HG03575 (cell line): Measurements from ENCODE around the gene PHLDB2.

Experiments used
- ATAC-seq: cut with Tn5 transposase; IDR thresholded peaks from one replicate; pipeline ENCODE4 v1.9.1; 2021; ENCODE audit not compliant: unreplicated experiment, insufficient number of reproducible peaks, low FRiP score; ENCODE audit errors: extremely low read depth

PHLDB2 gene

DNA sequence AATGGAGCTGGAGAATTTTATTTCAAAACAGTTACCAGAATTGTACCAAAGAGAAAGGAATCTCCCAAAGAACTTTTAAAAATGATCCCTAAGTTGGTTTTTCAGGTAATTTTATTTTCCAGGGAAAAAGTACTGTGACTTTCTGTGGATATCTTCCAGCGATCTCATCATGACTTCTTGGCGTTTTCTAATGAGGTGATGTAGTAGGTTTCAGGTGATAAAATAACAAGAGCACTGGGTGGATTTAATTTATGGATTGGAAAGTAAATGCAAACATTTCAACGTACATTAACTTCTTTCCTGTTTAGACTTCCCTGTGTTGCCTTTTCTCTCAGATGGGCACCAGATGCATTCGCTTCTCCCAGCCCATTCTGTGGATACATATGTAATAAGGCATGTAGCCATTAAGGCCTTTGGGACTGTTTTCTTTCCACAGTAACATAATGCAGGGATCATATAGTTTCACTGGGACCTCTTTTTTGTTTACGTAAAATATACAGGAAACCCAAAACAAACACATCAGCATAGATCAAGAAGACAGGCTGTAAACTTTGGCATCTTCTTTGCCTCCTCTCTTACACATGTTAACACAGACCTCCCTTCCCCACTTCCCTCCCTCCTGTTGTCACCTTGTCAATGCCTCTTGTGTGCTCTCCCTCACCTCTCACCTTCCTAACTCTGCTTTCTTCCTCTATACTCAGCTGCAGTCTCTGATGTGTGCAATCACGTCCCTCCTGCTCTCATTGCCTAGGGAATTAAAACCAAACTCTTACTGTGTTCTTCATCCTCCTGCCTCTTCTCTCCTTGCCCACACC is 13.0 kb downstream of the PHLDB2 start:
- no peak for ATAC-seq

DNA sequence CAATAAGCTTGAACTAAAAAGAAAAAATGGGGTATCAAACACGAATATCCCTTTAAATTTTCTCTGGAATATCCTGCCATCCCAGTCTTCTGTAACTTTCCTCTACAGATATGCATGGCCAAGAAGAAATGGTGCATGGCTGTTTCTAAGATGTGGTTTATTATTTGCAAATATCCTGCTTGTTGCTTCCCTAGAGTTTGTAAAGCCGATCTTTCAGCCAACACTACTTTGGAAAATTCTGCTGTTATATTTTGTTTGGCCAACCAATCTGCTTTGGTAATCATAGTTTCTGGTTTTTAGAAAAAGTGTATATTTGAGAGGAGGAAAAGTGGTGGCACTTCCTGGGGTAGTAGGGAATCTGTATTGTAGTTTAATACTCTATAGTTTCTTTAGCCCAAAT is 13.9 kb downstream of the PHLDB2 start:
- no peak for ATAC-seq

DNA sequence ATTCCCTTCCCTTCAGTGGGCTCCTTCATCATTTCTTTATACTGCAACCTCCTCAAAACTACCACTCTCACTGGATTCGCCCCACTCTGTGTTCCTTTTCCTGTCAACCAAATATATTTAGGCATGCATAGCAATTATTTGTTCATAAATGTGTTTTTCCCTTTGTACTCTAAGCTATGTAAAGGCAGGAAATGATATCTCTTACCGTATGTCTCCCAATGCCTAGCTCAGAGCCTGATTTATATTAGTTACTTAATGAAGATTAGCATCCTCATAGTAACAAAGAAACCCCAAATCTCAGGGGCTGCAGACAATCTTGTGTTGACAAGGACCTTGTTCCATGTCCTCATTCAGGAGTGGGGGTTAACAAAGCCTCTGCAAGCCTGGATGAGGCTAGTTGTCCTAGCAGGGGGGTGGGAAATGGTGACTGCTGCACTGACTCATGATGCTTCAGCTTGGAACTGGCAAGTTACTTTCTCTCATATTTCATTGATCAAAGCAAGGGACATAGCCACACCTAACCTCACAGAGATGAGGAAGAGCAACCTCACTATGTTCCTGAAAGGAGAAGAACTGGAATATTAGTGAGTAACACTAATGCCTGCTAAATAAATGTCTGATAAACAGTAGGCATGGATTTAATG is 15.2 kb downstream of the PHLDB2 start:
- no peak for ATAC-seq

DNA sequence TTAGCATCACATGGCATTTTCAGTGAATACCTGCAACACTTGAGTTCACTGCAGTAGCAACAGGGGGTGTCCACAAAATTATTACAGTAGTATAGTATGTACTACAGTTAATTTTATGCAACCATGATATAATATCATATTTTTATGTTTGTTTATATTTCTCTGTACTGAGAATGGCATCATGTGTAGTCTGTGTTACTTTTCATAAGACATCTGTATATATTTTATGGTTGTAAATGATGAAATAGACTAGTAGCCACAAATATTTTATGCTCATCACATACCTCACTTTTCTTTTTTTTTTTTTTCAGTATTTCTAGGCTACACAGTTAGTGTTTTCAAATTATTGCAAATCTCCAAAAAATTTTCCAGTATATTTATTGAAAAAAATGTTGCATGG is 22.4 kb downstream of the PHLDB2 start:
- ATAC-seq: no peak

DNA sequence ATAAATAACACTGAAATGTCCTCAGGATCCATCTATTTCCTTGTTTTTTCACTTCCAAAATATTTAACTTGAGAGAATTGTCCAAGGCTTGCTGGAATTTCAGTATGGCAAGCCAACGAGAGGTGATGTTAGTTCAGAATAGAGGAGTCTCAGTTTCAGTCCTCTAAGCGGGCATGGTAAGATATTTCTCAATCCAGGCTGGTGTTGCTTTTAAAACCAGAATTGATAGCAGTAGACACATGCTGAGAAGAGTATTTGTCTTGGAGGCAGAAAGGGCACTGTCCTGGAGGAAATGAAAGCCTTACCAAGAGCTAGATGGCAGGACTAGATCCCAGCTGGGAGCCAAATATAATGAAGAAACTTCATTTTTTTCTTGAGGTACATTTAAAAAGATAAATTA is 23.1 kb downstream of the PHLDB2 start:
- ATAC-seq: no peak

DNA sequence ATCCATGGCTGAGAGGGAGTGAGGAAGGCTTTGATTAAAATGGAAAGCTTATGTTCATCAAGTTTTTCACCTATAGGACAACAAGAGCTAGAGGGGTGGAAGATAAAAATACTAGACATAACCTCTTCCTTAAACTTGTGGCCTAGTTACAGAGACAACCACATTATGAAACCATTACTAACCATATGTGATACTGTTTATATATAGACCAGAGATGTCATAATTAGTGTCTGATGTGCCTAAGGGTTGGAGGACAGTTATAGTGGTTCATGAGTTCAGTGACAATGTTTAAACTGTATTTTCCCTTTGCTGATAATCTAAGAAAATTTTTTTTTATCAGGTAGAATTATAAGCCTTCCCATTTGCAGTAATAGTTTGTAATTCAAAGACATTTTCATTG is 23.7 kb downstream of the PHLDB2 start:
- ATAC-seq: peak; percentile 98

DNA sequence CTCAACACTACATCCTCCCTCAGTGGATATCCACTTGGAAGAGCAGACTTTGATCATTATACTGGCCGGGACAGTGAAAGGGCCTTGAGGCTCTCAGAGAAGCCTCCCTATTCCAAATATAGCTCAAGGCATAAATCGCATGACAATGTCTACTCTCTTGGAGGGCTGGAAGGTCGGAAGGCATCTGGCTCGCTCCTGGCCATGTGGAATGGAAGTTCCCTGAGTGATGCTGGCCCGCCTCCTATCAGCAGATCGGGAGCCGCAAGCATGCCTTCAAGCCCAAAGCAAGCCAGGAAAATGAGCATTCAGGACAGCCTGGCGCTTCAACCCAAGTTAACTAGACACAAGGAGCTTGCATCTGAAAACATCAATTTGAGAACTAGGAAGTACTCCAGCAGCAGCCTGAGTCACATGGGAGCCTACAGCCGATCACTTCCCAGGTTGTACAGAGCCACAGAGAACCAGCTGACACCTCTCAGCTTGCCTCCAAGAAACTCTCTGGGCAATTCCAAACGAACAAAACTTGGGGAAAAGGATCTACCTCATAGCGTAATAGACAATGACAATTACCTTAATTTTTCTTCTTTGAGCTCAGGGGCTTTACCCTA is 25.4 kb downstream of the PHLDB2 start:
- ATAC-seq: no peak

DNA sequence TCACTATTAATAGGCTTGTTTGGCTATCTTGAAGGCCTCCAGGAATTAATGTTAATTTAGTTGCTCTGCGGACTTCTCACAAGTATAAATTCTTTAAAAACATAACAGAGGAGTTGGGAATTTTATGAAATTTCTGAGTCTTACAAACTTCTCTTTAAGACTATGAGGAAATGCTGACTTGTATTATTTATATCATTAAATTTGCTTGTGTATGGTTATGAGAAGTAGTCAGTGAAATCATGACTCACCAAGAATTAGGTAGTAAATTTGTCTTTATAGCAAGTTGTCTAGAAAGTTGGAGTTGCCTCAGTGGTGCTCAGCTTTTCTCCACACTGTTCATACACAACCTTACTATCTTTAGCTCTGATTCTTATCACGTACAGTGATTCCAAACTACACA is 26.5 kb downstream of the PHLDB2 start:
- ATAC-seq: no peak

DNA sequence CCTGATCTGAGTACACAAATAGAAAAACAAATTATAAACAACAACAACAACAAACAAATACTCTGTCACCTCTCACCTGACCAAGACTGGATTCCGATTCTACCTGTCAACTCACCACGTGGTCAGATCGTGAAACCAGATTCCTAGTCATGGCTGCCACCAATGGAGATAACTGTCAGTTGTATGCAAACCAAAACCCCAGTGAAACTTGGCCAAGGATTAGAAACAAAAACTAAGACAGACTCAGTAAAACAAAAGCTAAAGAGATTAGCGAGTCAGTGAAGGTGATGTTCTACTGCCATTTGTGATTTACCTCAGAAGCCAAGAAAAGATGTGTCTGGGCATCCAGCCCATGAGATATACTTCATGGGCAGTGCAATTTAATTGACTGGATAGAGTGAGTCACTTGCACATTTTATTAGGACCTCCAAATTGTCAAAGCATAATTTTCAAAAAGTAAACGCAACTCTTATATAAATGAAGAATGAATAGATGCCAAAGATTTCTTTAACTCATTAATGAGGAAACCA is 31.1 kb downstream of the PHLDB2 start:
- no peak for ATAC-seq

DNA sequence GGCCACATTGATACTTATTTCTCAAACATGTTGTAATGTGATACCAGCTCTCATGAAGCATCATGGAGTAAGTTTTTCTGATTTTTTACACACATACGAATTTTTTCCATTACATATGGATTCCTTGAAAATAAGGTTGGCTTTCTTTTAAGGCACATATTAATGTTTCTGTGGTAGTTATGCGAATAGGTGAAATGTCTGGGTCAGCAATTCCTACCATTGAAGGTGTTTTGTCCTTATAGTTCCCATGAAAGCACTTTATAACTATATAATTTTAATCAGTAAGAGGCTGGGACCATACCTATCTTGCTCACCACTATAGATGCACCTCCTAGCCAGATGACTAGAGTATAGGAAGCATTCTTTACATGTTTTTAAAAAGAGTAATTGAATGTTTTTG is 33.0 kb downstream of the PHLDB2 start:
- ATAC-seq: no peak

DNA sequence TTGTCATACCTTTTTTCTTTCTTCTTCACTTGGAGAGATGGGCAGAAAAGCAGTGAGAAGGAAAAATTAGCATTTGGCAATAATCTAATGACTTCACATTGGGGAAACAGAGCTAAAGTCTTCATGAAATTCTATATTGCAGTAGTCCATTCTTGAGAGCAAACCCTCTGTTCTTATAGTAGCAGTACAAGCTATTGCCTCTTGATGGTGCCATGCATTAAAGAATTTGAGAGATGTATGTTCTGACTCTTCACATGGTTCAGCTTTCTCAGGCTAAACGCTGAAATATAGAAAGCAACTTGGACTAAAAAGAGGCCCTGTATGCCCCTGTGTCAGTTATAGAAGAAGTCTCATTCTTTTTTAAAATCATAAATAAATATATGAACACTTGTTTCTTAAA is 36.0 kb downstream of the PHLDB2 start:
- no peak for ATAC-seq

DNA sequence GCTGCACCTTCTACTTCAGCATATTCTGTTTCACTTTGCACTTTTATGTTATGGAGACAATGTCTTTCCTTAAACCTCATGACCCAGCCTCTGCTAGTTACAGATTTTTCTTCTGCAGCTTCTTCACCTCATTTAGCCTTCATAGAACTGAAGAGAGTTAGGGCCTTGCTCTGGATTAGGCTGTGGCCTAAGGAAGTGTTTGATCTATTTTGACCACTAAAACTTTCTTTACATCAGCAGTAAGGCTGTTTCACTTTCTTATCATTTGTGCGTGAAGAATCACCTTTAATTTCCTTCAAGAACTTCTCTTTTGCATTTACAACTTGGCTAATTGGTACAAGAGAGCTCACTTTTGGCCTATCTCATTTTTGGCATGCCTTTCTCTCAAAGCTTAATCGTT is 40.9 kb downstream of the PHLDB2 start:
- ATAC-seq: no peak

DNA sequence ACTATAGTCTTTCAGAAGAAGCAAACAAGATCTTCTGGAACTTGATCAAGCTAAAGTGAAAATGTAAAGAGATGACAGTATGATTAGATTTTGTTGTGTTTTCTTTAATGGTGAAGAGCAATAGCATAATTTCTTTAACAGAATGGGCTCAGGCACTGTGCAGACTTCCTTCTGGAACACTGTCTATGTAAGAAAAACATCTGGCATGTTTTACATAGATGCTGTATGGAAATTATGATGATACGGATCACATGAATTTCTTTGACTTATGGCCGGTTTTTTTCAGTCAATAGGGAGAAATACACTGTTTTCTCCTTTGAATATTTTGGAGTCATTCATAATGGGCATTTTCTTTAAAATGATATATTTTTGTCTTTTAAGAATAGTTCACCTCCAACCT is 42.6 kb downstream of the PHLDB2 start:
- no peak for ATAC-seq

DNA sequence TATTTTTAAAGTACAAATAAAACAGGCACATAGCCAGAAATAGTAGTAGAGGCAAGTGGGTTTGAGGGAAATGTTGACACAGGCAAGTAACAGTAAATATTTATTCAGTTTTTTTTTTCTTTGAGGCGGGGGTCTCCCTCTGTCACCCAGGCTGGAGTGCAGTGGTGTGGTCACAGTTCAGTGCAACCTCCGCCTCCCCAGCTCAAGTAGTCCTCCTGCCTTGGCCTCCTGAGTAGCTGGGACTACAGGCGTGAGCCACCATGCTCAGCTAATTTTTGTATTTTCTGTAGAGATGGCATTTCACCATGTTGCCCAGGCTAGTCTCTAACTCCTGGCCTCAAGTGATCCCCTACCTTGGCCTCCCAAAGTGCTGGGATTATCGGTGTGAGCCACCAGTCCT is 43.5 kb downstream of the PHLDB2 start:
- no peak for ATAC-seq

DNA sequence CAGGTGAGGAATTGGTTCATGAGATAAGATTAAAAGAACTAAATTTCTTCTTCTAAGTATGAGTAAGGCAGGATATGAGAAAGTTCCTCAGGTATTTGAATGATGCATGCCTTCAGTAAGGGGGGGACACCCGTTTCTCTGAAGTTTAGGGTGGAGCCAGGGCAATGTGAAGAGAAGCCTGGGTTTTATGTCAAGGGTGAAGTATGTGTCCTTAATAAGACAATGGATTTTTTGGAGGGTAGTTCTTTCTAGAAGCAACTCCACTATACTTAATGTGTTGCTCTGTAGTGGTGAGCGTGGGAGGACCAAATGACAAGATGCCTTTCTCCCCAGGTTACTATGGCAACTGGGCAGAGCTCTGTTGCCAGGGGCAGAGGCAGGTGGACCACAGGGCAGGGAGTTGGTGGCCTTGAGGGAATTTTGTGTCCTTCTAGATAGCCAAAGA is 44.0 kb downstream of the PHLDB2 start:
- no peak for ATAC-seq

DNA sequence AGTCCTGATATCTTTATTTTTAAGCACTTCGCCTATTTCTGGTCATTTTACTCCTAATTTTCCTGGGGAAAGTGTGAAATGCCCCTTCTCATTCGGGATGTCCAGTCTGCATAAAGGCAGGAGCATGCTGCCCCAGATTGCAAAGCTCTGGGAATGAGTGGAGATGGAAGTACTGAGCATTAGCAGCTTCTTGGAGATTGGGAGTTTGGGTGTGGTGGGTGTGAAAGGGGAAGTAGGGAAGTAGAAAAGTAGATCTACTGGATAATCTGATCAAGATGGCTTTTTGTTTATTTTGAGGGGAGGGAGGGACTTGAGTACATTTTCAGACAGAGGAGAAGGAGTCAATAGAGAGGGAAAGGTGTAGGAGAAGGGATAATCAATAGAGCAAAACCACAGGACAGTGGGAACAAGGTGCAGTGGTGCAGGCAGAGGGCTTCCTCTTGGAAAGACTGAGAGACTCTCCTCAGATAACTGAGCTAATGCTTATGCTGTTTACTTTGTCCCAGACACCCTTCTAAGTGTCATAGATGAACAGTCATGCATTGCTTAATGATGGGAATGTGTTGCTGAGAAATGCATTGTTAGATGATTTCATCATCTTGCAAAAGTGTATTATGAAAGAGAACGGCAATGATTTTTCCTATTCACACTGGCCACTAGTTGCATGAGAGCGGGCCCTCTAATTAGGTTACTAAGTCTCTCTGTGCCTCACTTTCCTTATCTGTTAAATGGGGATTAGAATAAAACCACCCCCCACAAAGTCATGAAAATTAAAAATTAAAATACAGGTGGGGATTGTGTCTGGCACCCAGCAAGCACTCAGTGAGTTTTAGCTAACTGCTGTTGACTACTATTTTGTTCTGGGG is 45.5 kb downstream of the PHLDB2 start:
- ATAC-seq: no peak

DNA sequence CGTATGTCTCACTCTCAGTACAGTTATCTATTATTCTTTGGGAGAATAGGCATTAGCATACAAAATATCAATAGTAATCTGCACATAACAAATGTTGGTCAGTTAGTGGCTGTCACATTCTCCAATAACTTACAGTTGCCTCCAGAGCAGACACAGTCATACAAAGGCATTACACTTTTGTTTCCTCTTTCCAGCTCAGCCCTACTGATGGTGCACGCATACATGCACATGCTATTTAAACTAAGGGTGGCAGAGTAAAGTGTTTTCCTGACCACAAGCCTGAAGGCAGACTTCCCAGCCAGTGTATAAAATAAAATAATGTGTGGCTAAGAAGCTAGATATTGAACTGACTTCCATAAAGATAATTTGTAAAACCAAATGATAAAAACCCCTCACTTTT is 47.6 kb downstream of the PHLDB2 start:
- ATAC-seq: no peak

DNA sequence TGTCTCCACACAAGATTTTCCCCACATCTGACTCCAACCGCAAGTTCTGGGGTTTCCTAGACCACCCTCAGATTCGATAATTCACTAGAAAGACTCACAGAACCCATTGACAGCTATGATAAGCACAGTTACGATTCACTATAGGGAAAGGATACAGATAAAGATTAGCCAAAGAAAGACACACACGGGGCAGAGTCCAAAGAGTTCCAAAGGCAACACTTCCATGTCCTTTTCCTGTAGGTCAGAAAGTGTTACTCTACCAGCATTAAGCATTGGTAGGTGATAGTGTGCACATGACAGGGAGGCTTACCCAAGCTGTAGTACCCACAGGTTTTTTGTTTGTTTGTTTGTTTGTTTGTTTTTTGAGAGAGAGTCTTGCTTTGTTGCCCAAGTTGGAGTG is 48.1 kb downstream of the PHLDB2 start:
- no peak for ATAC-seq

DNA sequence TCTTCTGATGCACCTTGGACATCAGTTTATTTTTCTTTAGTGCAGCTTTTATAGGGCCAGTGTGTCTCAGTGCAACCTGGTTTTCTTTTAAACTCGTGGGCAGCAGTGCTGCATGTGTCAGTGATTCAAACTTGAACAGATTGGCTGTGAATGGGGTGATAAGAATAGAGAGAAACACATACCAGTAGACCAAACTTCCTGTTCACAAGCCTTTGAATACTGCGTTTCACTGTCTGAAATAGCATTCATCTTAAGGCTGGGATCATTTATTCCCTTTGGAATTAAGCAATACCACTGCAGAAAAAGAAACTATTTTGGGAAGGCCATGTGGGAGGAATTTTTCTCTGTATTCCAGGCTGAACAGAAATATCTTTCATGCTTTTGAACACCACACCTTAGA is 51.7 kb downstream of the PHLDB2 start:
- ATAC-seq: no peak
